K562 (cell line): ENCODE results near the gene RAB13. TPM values are rescaled to one million over a fixed set of nuclear protein-coding genes. Genes with fewer than 3 reads are reported as not detected.
A peak's percentile ranks its signal among the peaks of the same experiment; 100 is the strongest.

Experiments used
- ARID3A ChIP-seq: IDR thresholded peaks from 2 replicates; pipeline ENCODE4 v1.6.1; 2012; ENCODE audit warnings: low read depth, low read length, improper control_type of control experiment, borderline replicate concordance
- ATF2 ChIP-seq: sonication (generic); formaldehyde crosslinking; IDR thresholded peaks from 2 replicates; pipeline ENCODE4 v1.8.1; 2022; ENCODE audit warnings: missing genetic modification reagents
- BRCA1 ChIP-seq, 2 experiments: fragments of 450-650 bp in 1 of 2; sonication (generic) in 1 of 2; formaldehyde crosslinking in 1 of 2; IDR thresholded peaks; 2 replicates each; pipeline versions ENCODE4 v1.5.0 to v1.6.1; 2017 to 2020; ENCODE audit warnings: mild to moderate bottlenecking in 1 of 2, missing genetic modification reagents in 1 of 2
- BRF2 ChIP-seq: IDR thresholded peaks from 3 replicates; pipeline ENCODE4 v1.6.1; 2011; ENCODE audit warnings: borderline replicate concordance, mild to moderate bottlenecking; ENCODE audit not compliant: insufficient read length, insufficient read depth
- ELK3 ChIP-seq: fragments of 450-650 bp; formaldehyde crosslinking; IDR thresholded peaks from 2 replicates; pipeline ENCODE4 v1.4.0; 2020; ENCODE audit warnings: mild to moderate bottlenecking
- HCFC1 ChIP-seq: IDR thresholded peaks from 2 replicates; pipeline ENCODE4 v1.6.1; 2012; ENCODE audit warnings: low read depth, low read length, improper control_type of control experiment
- MEF2A ChIP-seq: IDR thresholded peaks from 2 replicates; pipeline ENCODE4 v1.6.1; 2011; ENCODE audit warnings: low read depth, mild to moderate bottlenecking, low read length, moderate library complexity; ENCODE audit not compliant: control insufficient read depth
- POLR2A ChIP-seq: fragments of 450-650 bp; conservative IDR thresholded peaks from 2 replicates; pipeline ENCODE4 v1.6.1; 2016
- PRPF4 ChIP-seq: fragments of 200-400 bp; formaldehyde crosslinking; IDR thresholded peaks from one replicate; pipeline ENCODE4 v1.6.1; 2017; ENCODE audit warnings: low read length, low read depth, mild to moderate bottlenecking; ENCODE audit not compliant: insufficient read depth, poor library complexity, severe bottlenecking
- TCFL5 ChIP-seq: fragments of 250-450 bp; sonication (Bioruptor Pico); conservative IDR thresholded peaks from 2 replicates; pipeline ENCODE4 v1.6.1; 2021; ENCODE audit warnings: mild to moderate bottlenecking, moderate library complexity, matching md5 sums
- YY1 ChIP-seq, 3 experiments: IDR thresholded peaks; 2 replicates each; pipeline ENCODE4 v1.6.1; 2011; ENCODE audit warnings: low read length in 2 of 3, mild to moderate bottlenecking in 2 of 3, moderate library complexity in 2 of 3, borderline replicate concordance in 1 of 3, control low read depth in 1 of 3, low read depth in 1 of 3; ENCODE audit not compliant: insufficient read depth in 3 of 3, insufficient replicate concordance in 2 of 3, control insufficient read depth in 1 of 3, insufficient read length in 1 of 3; ENCODE audit errors: extremely low read depth in 1 of 3
- ZBTB2 ChIP-seq: fragments of 450-650 bp; IDR thresholded peaks from 2 replicates; pipeline ENCODE4 v1.6.1; 2016; ENCODE audit warnings: antibody characterized with exemption
- ZC3H4 ChIP-seq: sonication (generic); formaldehyde crosslinking; IDR thresholded peaks from 2 replicates; pipeline ENCODE4 v1.9.0; 2021; ENCODE audit warnings: missing genetic modification reagents, borderline replicate concordance
- ZC3H8 ChIP-seq: fragments of 450-650 bp; IDR thresholded peaks from 2 replicates; pipeline ENCODE4 v1.6.1; 2017
- ZNF253 ChIP-seq: fragments of 250-450 bp; sonication (Bioruptor Pico); conservative IDR thresholded peaks from 2 replicates; pipeline ENCODE4 v1.6.1; 2021; ENCODE audit warnings: mild to moderate bottlenecking
- ZNF311 ChIP-seq: fragments of 250-450 bp; sonication (Bioruptor Pico); IDR thresholded peaks from 2 replicates; pipeline ENCODE4 v1.4.0; 2020; ENCODE audit warnings: mild to moderate bottlenecking, moderate library complexity
- polyA plus RNA-seq, 8 experiments: library from polyadenylated mRNA; depleted of rRNA in 4 of 8; stranded (reverse) in 5 of 8; unstranded in 3 of 8; fragments of >200 nt; fragmentation: Nextera tagmentation in 2 of 8; fragmentation: Illumina TruSeq in 1 of 8; extraction: Ambion mirVana in 2 of 8; extraction: Trizol in 1 of 8; gene quantifications; 2 replicates each; pipeline versions ENCODE4 v1.2.1 to v1.2.3, GENCODE V29; 2011 to 2014; ENCODE audit warnings: inconsistent platforms in 1 of 8, missing spikeins in 1 of 8
- total RNA-seq, 7 experiments: library from RNA; depleted of rRNA in 6 of 7; stranded (reverse); fragments of >200 nt in 6 of 7; fragmentation: Illumina TruSeq in 2 of 7; extraction: Trizol in 2 of 7; gene quantifications; 2 replicates each; pipeline versions ENCODE4 v1.2.1 to v1.2.3, GENCODE V29; 2011 to 2021; ENCODE audit warnings: low replicate concordance in 1 of 7

Gene RAB13
- total and polyA plus RNA-seq, 9 of the 15 experiments (the other 6 are each of a cell fraction or from before 2014, with no cell fraction given), result 22.3 to 100 (median 39.8) TPM

GRCh38 chr1:153945131-153945794, 40.9 kb downstream of the RAB13 start (continued):
- TF ChIP-seq YY1 (IDR thresholded peaks at IDR 0.05; ENCODE audit: borderline replicate concordance in 1 of 3, control insufficient read depth in 1 of 3, extremely low read depth in 1 of 3, insufficient read depth in 3 of 3, insufficient read length in 1 of 3, insufficient replicate concordance in 2 of 3, low read depth in 1 of 3, low read length in 2 of 3), result peak in 2 of 3 experiments; percentile 28 to 36
- no peak for TF ChIP-seq ATF2 (CRISPR knock-in tag)
- no peak for TF ChIP-seq BRF2
- TF ChIP-seq PRPF4, result no peak
- no peak; the same call in 1 of the 2 replicates for TF ChIP-seq HCFC1
- no peak for TF ChIP-seq TCFL5 (CRISPR knock-in tag)
- no peak for TF ChIP-seq ARID3A
- no peak for TF ChIP-seq BRCA1 (IDR thresholded peaks at IDR 0.05)
- no peak for TF ChIP-seq BRCA1 (CRISPR knock-in tag; IDR thresholded peaks at IDR 0.05)
- no peak for TF ChIP-seq ZNF311 (CRISPR knock-in tag)
- TF ChIP-seq ZNF253 (CRISPR knock-in tag), result no peak
- TF ChIP-seq ZC3H8, result no peak
- TF ChIP-seq MEF2A, result peak; percentile 68; the same call in 1 of the 2 replicates
- no peak for TF ChIP-seq POLR2A
- TF ChIP-seq ZC3H4, result no peak
- TF ChIP-seq ZBTB2, result 0 out of 2 replicates have a peak, but pooled peaks have one; percentile 28
- no peak for TF ChIP-seq ELK3 (CRISPR knock-in tag)
